Upper lobe of left lung (tissue), 6 donors: ENCODE results near the gene PCBD2. TPM values are rescaled to one million over a fixed set of nuclear protein-coding genes. Genes with fewer than 3 reads are reported as not detected.

Experiments
- ATAC-seq, 2 donors: fragments of 200-7000 bp; cut with Tn5 transposase; one replicate each; pipeline ENCODE4 v1.9.1; 2022; ENCODE audit warnings: mild to moderate bottlenecking in 2 of 2, moderate library complexity in 2 of 2; ENCODE audit not compliant: low FRiP score in 2 of 2
- DNase-seq, 2 donors: peaks; one replicate each; pipeline ENCODE4 v3.0.0-alpha.2; 2019 to 2020
- H3K27ac ChIP-seq, 4 donors: fragments of 200-600 bp; sonication (generic); one replicate each; pipeline ENCODE4 v1.5.1; 2016 to 2019
- H3K27me3 ChIP-seq, 4 donors: fragments of 200-600 bp; sonication (generic); one replicate each; pipeline ENCODE4 v1.5.1; 2017 to 2019
- H3K36me3 ChIP-seq, 4 donors: fragments of 200-600 bp; sonication (generic); one replicate each; pipeline ENCODE4 v1.5.1; 2016 to 2019
- H3K4me1 ChIP-seq, 4 donors: fragments of 200-600 bp; sonication (generic); one replicate each; pipeline ENCODE4 v1.5.1; 2018 to 2019
- H3K4me3 ChIP-seq, 4 donors: fragments of 200-600 bp; sonication (generic); one replicate each; pipeline ENCODE4 v1.5.1; 2017 to 2019; ENCODE audit warnings: mild to moderate bottlenecking in 2 of 4, moderate library complexity in 1 of 4
- H3K9me3 ChIP-seq, 4 donors: fragments of 200-600 bp; sonication (generic); one replicate each; pipeline ENCODE4 v1.5.1; 2018 to 2019
- CTCF ChIP-seq, 6 experiments: fragments of 450-650 bp in 4 of 6; fragments of 200-600 bp in 2 of 6; sonication (generic) in 2 of 6; IDR thresholded peaks; one replicate each; pipeline ENCODE4 v1.5.1; 2016 to 2019; ENCODE audit warnings: antibody characterized with exemption in 6 of 6
- EP300 ChIP-seq, 4 donors: sonication (generic); formaldehyde crosslinking; IDR thresholded peaks; one replicate each; pipeline ENCODE4 v1.5.1; 2017; ENCODE audit warnings: antibody characterized with exemption in 4 of 4, control low read depth in 2 of 4
- POLR2A ChIP-seq, 4 donors: fragments of 450-650 bp; IDR thresholded peaks; one replicate each; pipeline ENCODE4 v1.5.1; 2016 to 2017; ENCODE audit warnings: antibody characterized with exemption in 4 of 4, mild to moderate bottlenecking in 2 of 4
- POLR2AphosphoS5 ChIP-seq, 2 donors: sonication (generic); formaldehyde crosslinking; IDR thresholded peaks; one replicate each; pipeline ENCODE4 v1.5.1; 2017; ENCODE audit warnings: antibody characterized with exemption in 2 of 2
- WGBS, 2 donors: methylation state at CpG; one replicate each; pipeline ENCODE4 v1.1.5; 2017 to 2018; 5-methylcytosine and 5-hydroxymethylcytosine counted together
- total RNA-seq, 6 donors: library from RNA; depleted of rRNA in 4 of 6; stranded (reverse); fragments of >200 nt in 4 of 6; gene quantifications; one replicate each; pipeline versions ENCODE4 v1.1.0 to v1.2.1, GENCODE V29; 2016 to 2021
- donor health status: DM: no; HTN: no; CAD: no; lungs with moderate emphysema.
- donor health status: DM: no; HTN: yes; CAD: no; lungs with severe emphysema.

The PCBD2 gene
- total RNA-seq, 6 donors from 2014 or later, result 8.4 to 14.4 (median 9.1) TPM

DNA sequence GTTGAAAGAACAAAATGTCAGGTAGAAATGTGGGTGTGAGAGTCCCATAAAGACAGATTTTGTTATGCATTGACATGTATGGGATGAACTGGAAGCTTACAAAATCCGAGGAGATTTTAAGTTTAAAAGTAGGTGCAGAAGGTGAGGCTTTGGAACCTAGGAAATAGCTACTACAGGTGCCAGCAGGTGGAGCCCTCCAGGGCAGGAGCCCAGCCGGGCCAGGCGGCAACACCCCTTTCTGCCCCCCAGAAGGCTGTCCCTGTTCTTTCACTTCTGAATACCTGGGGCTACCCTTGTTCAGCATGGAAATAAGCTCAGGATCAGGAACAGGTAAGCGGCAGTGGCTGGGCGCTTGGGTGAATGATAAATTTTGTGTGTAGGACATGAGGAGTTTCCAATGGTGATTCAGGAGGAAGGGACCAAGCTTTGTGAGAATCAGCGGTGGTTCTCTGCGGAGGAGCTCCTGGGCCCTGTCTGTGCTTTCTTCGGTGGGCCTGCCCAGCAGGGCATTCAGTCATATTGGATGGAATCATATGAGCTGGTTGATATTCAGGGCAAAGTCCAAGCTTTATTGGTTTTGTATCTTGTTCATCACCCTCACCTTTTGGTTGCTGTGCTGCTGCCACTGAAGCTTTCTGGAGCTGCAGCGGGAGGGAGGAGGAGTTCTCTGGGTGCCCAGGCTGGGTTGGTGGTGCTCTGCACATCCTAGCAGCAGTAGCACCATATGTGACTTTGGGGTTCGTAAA lies 12.3 kb downstream of the PCBD2 start:
- H3K9me3 ChIP-seq, result no peaks in the 10 kb centered on the region
- no peaks in the 10 kb centered on the region for H3K27me3 ChIP-seq
- peaks cover 0 to 12% (median 6%) of the 10 kb centered on the region in 4 donors for H3K4me1 ChIP-seq
- ATAC-seq (no peak), DNase-seq (peak in 1 of 2 donors; percentile 47)
- WGBS, 2 donors, result 88 to 90% methylated on average over 10 of the region's 10 CpGs
- H3K36me3 ChIP-seq, result peaks cover 7 to 46% (median 16%) of the 10 kb centered on the region in 4 donors
- H3K4me3 ChIP-seq, result no peak overlapping the region
- H3K27ac ChIP-seq, result no peak overlapping the region
- TF ChIP-seq POLR2A (IDR thresholded peaks at IDR 0.05), result no peak
- TF ChIP-seq CTCF (IDR thresholded peaks at IDR 0.05), result no peak
- no peak for TF ChIP-seq POLR2AphosphoS5 (IDR thresholded peaks at IDR 0.05)
- TF ChIP-seq EP300 (IDR thresholded peaks at IDR 0.05), result no peak

DNA sequence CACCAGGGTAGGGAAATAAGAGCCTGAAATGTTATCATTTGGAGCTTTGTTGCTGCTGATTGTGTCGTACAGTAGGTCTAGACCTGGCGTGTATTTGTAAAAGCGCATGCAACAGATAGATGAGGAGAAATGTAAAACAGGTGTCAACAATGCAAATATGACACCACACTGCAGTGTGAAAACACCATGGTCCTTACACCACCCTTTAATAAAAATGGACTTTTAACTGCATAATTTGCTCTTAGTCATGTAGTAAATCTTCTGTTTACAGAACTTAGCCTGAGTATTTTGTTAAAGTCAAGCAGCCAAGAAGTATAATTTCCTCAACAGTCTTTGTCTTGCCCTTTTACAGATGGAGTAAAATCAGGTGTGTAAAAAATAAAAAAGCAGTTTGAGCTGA lies 13.9 kb downstream of the PCBD2 start:
- WGBS, 2 donors, result 95 to 99% methylated on average over 3 of the region's 3 CpGs
- TF ChIP-seq POLR2A (IDR thresholded peaks at IDR 0.05) (no peak), EP300 (IDR thresholded peaks at IDR 0.05) (no peak), POLR2AphosphoS5 (IDR thresholded peaks at IDR 0.05) (no peak), CTCF (IDR thresholded peaks at IDR 0.05) (no peak)
- DNase-seq, result no peak
- ATAC-seq, result no peak
- H3K4me3 ChIP-seq, result no peak overlapping the region
- no peak overlapping the region for H3K27ac ChIP-seq
- H3K36me3 ChIP-seq, result peaks cover 7 to 37% (median 18%) of the 10 kb centered on the region in 4 donors
- no peaks in the 10 kb centered on the region for H3K27me3 ChIP-seq
- peaks cover 0 to 12% (median 6%) of the 10 kb centered on the region in 4 donors for H3K4me1 ChIP-seq
- H3K9me3 ChIP-seq, result no peaks in the 10 kb centered on the region

DNA sequence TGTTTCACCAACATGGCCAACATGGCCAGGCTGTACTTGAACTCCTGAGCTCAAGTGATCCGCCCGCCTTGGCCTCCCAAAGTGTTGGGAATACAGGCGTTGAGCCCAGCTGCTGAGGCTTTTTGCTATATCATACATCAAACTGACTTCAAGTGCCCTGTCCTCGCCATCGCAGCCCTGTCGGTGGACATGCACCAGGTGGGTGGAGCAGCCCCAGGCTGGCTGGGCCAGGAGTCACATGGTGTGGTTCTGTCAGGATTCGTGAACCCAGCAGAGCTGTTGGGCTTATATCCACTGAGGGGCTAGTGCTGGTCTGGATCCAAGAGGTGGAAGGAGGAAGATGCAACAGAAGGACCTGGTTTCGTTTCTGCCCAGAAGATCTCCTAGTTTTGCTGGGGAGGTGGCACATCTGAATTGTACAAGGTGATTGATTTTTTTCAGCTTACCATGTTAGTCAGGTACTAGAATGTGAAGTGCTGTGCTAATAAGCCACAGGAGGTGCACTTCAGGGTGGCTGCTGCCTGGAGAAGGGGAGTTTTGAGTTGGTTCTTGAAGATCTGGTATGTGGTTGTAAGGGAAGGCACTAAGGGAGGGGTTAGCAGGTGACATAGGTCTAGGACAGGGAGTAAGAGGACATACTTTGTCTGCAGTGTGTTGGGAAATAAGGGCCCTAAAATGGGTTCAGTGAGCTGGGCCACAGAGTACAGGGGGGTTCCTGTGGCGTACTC lies 16.1 kb downstream of the PCBD2 start:
- H3K9me3 ChIP-seq, result no peaks in the 10 kb centered on the region
- H3K4me3 ChIP-seq, result no peak overlapping the region
- ATAC-seq (no peak), DNase-seq (peak; percentile 15 to 56)
- H3K27me3 ChIP-seq, result no peaks in the 10 kb centered on the region
- 80 to 89% methylated on average over 8 to 9 of the region's 9 CpGs for WGBS, 2 donors
- H3K36me3 ChIP-seq, result peaks cover 4 to 24% (median 11%) of the 10 kb centered on the region in 4 donors
- TF ChIP-seq CTCF (IDR thresholded peaks at IDR 0.05) (no peak), EP300 (IDR thresholded peaks at IDR 0.05) (no peak), POLR2A (IDR thresholded peaks at IDR 0.05) (no peak), POLR2AphosphoS5 (IDR thresholded peaks at IDR 0.05) (no peak)
- H3K27ac ChIP-seq, result peak overlapping the region in 1 of 4 donors; percentile 59
- peaks cover 0 to 12% (median 6%) of the 10 kb centered on the region in 4 donors for H3K4me1 ChIP-seq

DNA sequence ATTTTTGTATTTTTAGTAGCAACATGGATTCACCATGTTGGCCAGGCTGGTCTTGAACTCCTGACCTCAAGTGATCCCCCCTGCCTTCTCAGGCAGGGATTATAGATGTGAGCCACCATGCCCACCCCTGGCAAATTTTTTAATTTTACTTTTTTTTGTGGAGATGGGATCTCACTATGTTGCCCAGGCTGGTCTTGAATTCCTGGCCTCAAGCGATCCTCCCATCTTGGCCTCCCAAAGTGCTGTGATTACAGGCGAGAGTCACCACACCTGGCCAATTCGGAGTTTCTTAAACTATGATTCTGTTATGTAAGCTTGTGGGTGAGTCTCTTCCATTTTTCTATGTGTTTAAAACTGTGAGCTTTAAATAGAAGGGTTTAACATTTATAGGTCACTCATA lies 27.6 kb downstream of the PCBD2 start:
- no peak overlapping the region for H3K4me3 ChIP-seq
- TF ChIP-seq EP300 (IDR thresholded peaks at IDR 0.05) (no peak), CTCF (IDR thresholded peaks at IDR 0.05) (no peak), POLR2A (IDR thresholded peaks at IDR 0.05) (no peak), POLR2AphosphoS5 (IDR thresholded peaks at IDR 0.05) (no peak)
- H3K36me3 ChIP-seq, result peaks cover 0 to 52% (median 20%) of the 10 kb centered on the region in 4 donors
- 98 to 100% methylated on average over 3 of the region's 3 CpGs for WGBS, 2 donors
- H3K9me3 ChIP-seq, result no peaks in the 10 kb centered on the region
- no peak for ATAC-seq
- H3K4me1 ChIP-seq, result no peaks in the 10 kb centered on the region
- H3K27me3 ChIP-seq, result no peaks in the 10 kb centered on the region
- no peak overlapping the region for H3K27ac ChIP-seq
- no peak for DNase-seq
